ENCODE data around the gene CEP68.
A peak's percentile ranks its signal among the peaks of the same experiment; 100 is the strongest.
"Not testable (repeated sequence)": the region's sequence is repeated elsewhere in the genome, so short reads cannot be mapped to it uniquely, and the experiment has no call there.

Gene CEP68

DNA sequence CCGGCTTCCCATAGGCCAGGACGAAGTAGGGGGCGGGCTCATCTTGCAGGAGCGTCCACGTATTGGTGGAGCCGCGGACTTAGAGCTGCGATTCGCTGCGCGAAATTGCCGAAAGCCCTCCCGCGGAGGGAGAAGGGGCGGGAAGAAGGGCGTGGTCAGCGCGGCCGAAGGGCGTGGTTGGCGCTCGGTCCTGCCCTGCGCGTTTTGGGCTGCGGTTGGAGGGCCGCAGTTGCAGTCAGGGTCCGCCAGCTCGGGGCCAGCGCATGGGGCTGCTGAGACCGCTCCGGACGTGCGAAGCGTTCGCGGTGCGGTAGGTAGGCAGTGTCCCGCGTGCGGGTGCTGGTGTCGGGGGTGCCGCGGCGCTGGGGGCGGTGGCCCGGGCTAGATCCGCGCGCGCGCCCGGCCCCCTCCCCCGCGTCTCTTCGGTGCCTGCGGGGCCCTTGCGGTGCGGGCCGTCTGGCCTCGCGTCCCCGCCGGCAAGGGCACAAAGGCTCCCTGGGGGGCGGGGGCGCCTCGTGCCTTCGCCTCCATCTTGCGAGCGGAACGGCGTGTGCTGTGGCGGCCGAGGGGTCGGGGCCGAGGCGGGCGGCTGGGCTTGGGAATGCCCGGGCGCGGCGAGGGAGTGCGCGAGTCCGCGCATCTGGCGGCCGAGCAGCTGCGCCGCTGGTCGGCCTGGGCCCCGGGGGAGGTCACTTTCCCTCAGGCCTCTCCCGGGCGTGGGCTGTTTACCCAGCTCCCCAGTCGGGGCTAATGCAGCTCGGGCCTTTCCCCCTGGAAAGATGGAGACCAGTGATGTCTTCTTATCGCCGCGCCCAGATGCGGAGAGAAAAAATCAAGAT lies at the start of gene CEP68:
Gene CEP68 (plus strand): TSS at position 202 of the 839 bp plus-strand sequence. CDS start 13,029 bp downstream, outside the sequence.
- peak; percentile 93 for DNase-seq

DNA sequence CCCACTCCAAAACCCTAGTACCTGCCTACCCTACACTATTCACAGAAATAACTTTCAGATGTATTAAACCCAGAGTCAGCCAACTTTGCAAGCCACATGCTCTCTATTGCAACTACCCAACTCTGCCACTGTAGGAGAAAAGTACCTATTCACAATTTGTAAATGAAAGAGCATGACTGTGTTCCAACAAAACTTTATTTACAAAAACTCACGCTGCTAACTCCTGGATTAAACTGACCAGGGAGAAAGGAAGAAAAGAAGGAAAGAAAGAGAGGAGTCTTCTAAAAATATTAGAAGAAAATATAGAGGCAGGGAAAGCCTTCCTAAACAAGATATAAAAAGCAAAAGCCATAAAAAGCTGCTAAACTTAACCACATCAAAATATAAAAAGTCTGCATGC lies 42.4 kb upstream of the CEP68 start:
- DNase-seq, result no peak

GRCh38 chr2:65015731-65016130 lies 40.5 kb upstream of the CEP68 start:
- no peak for DNase-seq

- DNase-seq, result no peak
Measured at GRCh38 chr2:65016789-65017188, 39.4 kb upstream of the CEP68 start.

GRCh38 chr2:65017335-65017734 lies 38.9 kb upstream of the CEP68 start:
- DNase-seq, result no peak

GRCh38 chr2:65018141-65018582 lies 38.1 kb upstream of the CEP68 start:
- no peak for DNase-seq

DNA sequence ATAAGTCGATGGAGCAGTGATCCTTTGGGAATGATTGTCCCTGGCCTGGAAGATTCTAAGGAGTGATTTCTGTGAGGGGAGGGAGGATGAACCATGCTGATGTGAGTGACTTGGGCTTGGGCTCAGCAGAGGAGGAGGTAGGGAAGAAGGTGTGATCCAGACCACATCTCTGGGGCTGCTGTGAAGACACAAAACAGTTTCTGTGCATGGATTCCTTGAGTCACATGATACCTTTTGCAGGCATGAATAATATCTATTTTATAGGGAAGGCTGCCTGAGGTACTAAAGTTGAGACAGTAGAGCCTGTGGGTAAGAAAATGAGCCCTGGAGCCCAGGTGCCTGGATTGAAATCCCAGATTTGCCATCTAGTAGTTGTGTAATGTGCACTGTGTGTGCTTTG lies 37.2 kb upstream of the CEP68 start:
- no peak for DNase-seq

DNA sequence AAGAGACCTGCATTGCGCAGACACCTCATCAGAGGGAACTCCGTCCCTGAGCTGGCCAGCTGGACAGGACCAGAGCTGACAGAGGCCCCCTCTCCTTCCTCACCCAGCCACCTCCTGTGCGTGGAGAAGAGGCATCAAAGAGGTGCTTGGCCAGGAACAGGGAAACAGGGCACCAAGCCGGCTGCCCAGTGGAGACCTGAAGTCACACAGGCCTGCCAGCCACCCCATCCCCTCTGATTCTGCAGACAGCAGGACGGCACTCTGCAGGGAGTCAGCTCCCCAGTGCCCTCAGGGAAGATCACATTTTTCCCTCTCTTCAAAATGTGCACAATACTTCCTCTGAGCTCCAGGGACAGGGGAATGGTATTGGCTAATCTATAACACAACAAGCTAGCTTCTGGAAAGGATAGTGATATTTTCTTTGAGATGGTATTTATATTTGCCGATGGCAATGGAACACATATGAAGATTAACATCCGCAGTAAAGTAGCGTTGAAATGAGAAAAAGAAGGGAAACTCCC lies 36.5 kb upstream of the CEP68 start:
- no peak for DNase-seq

- not testable (repeated sequence) for DNase-seq
Measured at GRCh38 chr2:65020251-65020650, 36.0 kb upstream of the CEP68 start.

DNA sequence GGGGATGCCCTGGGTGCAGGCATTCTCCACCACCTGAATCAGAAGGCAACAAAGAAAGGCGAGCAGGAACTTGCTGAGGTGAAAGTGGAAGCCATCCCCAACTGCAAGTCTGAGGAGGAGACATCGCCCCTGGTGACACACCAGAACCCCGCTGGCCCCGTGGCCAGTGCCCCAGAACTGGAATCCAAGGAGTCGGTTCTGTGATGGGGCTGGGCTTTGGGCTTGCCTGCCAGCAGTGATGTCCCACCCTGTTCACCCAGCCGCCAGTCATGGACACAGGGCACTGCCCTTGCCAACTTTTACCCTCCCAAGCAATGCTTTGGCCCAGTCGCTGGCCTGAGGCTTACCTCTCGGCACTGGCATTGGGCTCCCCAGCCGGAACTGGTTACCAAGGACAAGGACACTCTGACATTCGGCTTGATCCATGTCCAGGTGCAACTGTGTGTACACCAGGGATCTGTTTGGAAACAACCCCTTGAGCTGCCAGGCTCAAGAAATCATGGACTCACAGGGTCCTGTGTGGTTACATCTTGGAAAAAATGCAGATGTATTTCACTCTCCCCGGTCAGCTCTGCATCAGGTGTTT lies 35.2 kb upstream of the CEP68 start:
- DNase-seq, result no peak

DNA sequence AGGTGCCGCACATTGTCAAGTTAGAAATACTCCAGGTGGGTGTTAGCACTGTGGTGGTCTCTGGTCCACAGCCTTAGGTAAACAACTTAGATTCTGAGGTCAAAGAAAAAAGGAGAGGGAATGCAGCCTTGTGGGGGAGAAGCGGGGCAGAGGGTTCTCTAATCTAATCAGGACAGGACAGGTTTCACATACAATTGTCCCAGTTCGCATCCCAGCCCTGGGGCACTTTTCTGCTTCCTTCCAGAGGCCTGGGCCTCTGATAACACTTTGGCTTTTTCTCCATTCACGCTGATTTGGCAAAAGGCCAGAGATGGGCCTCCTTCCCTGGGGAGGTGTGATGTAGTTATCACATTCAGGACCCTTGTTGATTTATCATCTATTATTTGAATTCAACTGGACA lies 34.5 kb upstream of the CEP68 start:
- DNase-seq, result no peak

DNA sequence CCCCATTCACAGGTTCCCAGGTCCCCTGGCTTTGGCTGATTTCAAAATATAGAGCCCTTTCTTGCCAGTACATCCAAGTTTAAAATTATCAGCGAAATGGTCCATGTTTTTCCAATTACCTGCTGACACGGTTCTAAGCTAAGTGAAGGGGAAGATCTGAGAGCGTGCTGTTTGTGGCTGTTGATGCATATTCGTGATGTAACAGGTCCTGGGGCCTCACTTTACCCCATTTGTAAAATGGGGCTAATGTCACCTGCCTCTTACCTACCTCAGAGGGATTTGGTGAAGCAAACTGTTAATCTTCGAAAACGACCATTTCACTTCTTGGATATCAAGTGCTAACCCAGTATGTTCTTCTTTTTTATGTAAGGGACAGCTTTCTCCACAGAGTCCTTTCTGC lies 34.0 kb upstream of the CEP68 start:
- DNase-seq, result no peak

GRCh38 chr2:65023742-65024141 lies 32.5 kb upstream of the CEP68 start:
- no peak for DNase-seq

DNA sequence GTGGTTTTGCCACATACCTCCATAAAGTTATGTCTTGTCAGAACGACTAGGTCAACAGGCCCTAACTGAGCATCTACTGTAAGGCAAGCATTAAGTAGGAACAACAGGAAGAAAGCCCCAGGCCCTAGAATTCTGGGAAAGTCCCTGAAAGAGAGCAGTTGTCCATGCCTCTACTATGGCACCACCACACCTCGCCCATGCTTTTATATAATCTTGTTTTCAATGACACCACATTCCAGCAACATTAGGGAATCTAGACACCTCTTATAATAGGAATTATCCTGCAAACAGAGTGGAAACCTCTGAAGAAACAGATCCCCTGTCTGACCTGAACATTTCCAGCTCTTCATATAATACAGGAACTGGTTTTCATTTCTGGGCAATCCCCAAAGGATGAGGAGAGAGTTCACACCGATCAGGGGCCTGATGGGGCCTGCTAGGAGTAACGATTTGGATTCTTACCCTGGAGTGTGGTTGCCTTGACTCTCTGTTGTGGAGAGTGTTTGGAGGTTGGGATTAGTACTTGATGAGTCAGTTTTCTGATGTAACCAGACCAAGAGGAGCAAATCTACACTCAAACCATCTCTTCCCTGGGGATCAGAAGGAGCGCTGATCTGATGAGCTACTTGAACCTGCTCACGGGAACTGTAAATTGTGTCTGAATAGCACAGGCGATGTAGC lies 31.9 kb upstream of the CEP68 start:
- no peak for DNase-seq

DNA sequence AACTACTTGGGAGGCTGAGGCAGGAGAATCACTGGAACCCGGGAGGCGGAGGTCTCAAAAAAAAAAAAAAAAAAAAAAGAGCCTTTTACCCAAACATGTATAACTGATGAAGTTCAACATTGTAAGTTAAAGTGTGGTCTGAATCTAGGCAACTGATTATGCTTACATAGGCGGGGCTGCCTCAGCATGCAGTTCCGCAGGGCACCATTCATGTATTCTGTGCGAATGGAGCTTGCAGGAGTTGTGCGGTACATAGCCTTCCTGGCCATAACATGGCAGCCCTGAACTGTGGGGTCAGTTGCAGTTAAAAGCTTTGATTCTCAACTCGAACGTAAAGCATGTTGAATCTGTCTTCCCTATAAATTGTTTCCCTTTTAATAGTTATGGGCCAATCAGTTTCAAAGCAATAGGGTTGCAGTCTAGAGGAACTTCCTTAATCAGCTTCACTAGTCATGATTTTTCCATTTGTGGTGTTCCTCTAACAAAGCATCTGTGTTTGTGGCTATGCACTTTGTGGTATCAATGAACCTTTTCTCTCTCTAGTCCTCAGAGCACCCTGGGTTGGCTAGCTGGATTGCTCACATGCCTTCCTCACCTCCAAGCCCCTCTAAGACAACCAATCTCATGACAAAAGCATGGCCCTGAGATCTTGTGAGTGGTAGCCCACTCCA lies 30.6 kb upstream of the CEP68 start:
- DNase-seq, result no peak

- no peak for DNase-seq
Measured at GRCh38 chr2:65026154-65026553, 30.1 kb upstream of the CEP68 start.

DNA sequence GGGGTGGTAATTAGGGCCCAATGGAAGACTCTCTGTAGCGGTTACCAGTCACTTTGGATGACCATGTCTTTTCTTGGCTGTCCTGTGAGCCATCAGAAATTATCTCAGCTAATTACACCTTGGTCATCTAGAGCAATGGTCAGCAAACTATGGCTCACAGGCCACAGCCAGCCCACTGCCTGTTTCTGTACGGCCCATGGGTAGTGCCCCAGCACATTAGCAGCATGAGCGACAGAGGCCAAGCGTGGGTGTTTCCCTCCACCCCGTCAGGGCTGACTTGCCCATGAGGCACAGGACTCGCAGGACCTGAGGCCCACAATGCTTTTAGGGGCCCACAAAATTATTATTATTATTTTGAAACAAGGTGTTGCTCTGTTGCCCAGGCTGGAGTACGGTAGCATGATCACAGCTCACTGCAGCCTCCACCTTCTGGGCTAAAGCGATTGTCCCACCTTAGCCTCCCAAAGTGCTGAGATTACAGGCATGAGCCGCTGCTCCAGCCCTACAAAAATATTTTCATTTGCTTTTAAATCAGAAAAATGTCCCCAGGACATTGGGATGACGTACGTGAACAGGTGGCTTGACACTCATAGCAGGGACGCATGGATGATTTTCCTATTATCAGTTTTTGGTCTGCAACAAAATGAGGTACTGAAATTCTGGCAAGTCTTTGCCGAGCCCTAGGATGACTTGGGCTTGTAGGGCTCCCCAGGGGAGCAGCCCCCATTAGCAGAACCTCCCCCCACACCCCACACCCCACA lies 29.3 kb upstream of the CEP68 start:
- DNase-seq, result no peak

DNA sequence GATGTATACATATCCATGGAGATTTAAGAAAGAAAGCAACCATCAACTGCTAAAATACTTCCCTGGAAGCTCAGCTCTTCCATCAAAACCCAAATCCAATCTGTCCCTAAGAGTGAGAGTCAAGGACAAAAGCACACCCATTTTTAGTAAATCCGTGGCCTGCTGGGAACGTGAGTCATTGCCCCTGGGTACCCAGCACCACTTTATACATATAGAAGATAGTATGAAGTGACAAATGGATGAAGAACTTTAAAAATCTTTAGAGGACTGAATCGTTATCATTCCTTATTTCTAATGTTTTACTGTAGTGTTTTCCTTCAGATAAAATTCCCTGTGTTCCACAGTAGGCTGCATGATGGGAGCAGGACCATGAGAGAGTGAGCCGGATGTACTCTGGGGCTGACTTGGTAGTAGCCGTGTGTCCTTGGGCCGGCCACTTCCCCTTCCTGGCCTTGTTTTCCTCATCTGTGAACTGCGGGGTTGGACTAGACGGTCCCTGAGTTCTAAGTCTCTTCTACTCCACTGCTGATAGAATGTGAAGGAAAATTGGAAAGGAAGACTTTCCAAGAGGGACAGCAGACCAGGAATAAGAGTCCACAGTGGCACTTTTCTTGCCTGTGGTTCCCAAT lies 28.5 kb upstream of the CEP68 start:
- DNase-seq, result no peak

DNA sequence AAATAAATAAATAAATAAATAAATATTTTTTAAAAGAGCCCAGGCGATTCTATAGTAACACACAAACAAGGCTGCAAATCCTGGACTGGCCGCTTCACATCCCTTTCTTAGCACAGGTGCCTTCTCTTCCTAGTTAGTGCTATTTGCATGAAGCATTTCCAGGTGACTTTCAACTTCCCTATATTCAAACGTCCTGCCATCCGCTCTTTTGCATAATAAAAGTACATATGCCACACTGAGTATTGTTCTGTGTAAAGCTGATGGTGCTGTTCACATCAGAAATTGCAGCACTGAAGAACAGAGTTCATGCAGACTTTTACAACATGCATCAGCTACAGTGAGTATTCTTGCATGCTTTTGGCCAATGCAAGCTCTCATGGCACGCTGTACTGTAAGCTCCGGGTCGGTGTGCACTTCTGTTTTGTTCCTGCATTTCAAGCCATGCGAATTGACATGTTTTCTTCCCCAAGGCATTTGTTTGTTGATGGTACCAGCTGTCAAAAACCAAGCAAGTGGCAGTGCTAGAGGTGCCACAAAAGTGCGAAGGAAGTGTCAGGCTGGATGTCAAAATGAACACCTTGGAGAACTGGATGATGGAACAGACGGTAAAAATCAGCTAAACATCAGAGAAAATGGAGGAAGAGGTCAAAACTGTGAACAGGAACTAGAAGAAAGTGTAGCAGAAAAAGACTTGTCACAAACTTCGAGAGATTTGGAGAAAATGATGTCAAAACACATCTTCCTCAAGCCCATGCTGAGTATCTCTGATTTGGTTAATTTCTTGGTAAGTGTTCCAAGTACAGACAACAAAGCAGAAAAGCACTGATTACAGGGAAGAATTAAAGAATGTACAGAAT lies 25.5 kb upstream of the CEP68 start:
- no peak for DNase-seq

- DNase-seq, result peak; percentile 82
Measured at GRCh38 chr2:65031341-65032018, 24.7 kb upstream of the CEP68 start.
